EL (cell line): Measurements from ENCODE around the gene ACBD4.

Experiments used
- DNase-seq: peaks from one replicate; pipeline ENCODE4 v3.0.0-alpha.2; 2016

Gene ACBD4

GRCh38 chr17:45161288-45162024 is 26.0 kb downstream of the ACBD4 start, which contains the start of gene HEXIM2:
HEXIM2 (plus strand) TSS chr17:45161875; CDS start chr17:45162794, 919 bp downstream.
- peak; percentile 100 for DNase-seq

- no peak for DNase-seq
Observed at GRCh38 chr17:45162025-45162687, 26.7 kb downstream of the ACBD4 start.

GRCh38 chr17:45164734-45165269 is 29.3 kb downstream of the ACBD4 start:
- no peak for DNase-seq

GRCh38 chr17:45168991-45169752 is 33.7 kb downstream of the ACBD4 start:
- no peak for DNase-seq

GRCh38 chr17:45170280-45170930 is 34.9 kb downstream of the ACBD4 start:
- DNase-seq, result no peak

- no peak for DNase-seq
Observed at GRCh38 chr17:45170931-45171337, 35.4 kb downstream of the ACBD4 start.

GRCh38 chr17:45171338-45172231 is 36.1 kb downstream of the ACBD4 start:
- peak; percentile 82 for DNase-seq

GRCh38 chr17:45172232-45172540 is 36.7 kb downstream of the ACBD4 start:
- DNase-seq, result no peak

- DNase-seq, result peak; percentile 95
Observed at GRCh38 chr17:45172541-45173286, 37.2 kb downstream of the ACBD4 start.

- no peak for DNase-seq
Observed at GRCh38 chr17:45175759-45176115, 40.2 kb downstream of the ACBD4 start.

GRCh38 chr17:45177563-45177962 is 42.1 kb downstream of the ACBD4 start:
- no peak for DNase-seq

- no peak for DNase-seq
Observed at GRCh38 chr17:45184144-45184543, 48.7 kb downstream of the ACBD4 start.

- DNase-seq, result no peak
Observed at GRCh38 chr17:45186801-45187354, 51.4 kb downstream of the ACBD4 start.

GRCh38 chr17:45189009-45189408 is 53.5 kb downstream of the ACBD4 start:
- no peak for DNase-seq

- DNase-seq, result no peak
Observed at GRCh38 chr17:45190503-45191255, 55.2 kb downstream of the ACBD4 start.
